HepG2 (cell line): Measurements from ENCODE around the gene ASGR1. TPM values are rescaled to one million over a fixed set of nuclear protein-coding genes. Genes with fewer than 3 reads are reported as not detected.

Experiments used
- CENPX ChIP-seq: sonication (generic); formaldehyde crosslinking; IDR thresholded peaks from 2 replicates; pipeline ENCODE4 v1.9.0; 2021; ENCODE audit warnings: mild to moderate bottlenecking, missing genetic modification reagents, moderate library complexity
- GATAD2A ChIP-seq: IDR thresholded peaks from 2 replicates; pipeline ENCODE4 v1.6.1; 2016
- LCORL ChIP-seq, 2 experiments: fragments of 450-650 bp in 1 of 2; sonication (generic) in 1 of 2; formaldehyde crosslinking in 1 of 2; IDR thresholded peaks; 2 replicates each; pipeline versions ENCODE4 v1.5.0 to v1.6.1; 2017 to 2020; ENCODE audit warnings: antibody characterized with exemption in 1 of 2, missing genetic modification reagents in 1 of 2
- NBN ChIP-seq: fragments of 450-650 bp; conservative IDR thresholded peaks from 2 replicates; pipeline ENCODE4 v1.6.1; 2017
- POGZ ChIP-seq: sonication (generic); formaldehyde crosslinking; IDR thresholded peaks from 2 replicates; pipeline ENCODE4 v1.4.0; 2020; ENCODE audit warnings: mild to moderate bottlenecking, missing genetic modification reagents
- ZBED4 ChIP-seq: sonication (generic); formaldehyde crosslinking; IDR thresholded peaks from 2 replicates; pipeline ENCODE4 v1.4.0; 2020; ENCODE audit warnings: missing genetic modification reagents, borderline replicate concordance
- ZMAT3 ChIP-seq: sonication (generic); formaldehyde crosslinking; conservative IDR thresholded peaks from 2 replicates; pipeline ENCODE4 v1.7.0; 2021; ENCODE audit warnings: missing genetic modification reagents
- ZNF232 ChIP-seq: sonication (generic); formaldehyde crosslinking; IDR thresholded peaks from 2 replicates; pipeline ENCODE4 v1.4.0; 2020; ENCODE audit warnings: missing genetic modification reagents, borderline replicate concordance
- ZNF318 ChIP-seq: sonication (generic); formaldehyde crosslinking; IDR thresholded peaks from 2 replicates; pipeline ENCODE4 v1.4.0; 2020; ENCODE audit warnings: mild to moderate bottlenecking, missing genetic modification reagents
- ZNF543 ChIP-seq: sonication (generic); formaldehyde crosslinking; IDR thresholded peaks from 2 replicates; pipeline ENCODE4 v1.4.0; 2020; ENCODE audit warnings: mild to moderate bottlenecking, missing genetic modification reagents
- polyA plus RNA-seq, 8 experiments: library from polyadenylated mRNA; depleted of rRNA in 3 of 8; stranded (reverse) in 7 of 8; unstranded in 1 of 8; fragments of >200 nt; fragmentation: Illumina TruSeq in 4 of 8; extraction: Trizol in 4 of 8; gene quantifications; 2 replicates each; pipeline versions ENCODE4 v1.2.1 to v1.2.3, GENCODE V29; 2011 to 2016; ENCODE audit warnings: low read depth in 4 of 8, missing spikeins in 1 of 8, mixed read lengths in 1 of 8; ENCODE audit not compliant: insufficient read depth in 1 of 8
- total RNA-seq, 5 experiments: library from RNA; depleted of rRNA; stranded (reverse); fragments of >200 nt; fragmentation: Illumina TruSeq; extraction: Trizol; gene quantifications; 2 replicates each; pipeline ENCODE4 v1.2.3, GENCODE V29; 2016; ENCODE audit warnings: low read depth in 1 of 5
- TF ChIP-seq, protein P1 (sequence below): IDR thresholded peaks from 2 replicates; pipeline ENCODE4 v1.6.1; 2016; ENCODE audit warnings: low read depth
- TF ChIP-seq, protein P2 (sequence below): sonication (generic); formaldehyde crosslinking; IDR thresholded peaks from 2 replicates; pipeline ENCODE4 v1.4.0; 2020; ENCODE audit warnings: mild to moderate bottlenecking, low read depth, missing genetic modification reagents

ASGR1 gene
- total and polyA plus RNA-seq, 2 of the 13 experiments (the other 11 are each of a cell fraction or from before 2014, with no cell fraction given), result 353 to 796 TPM

- TF ChIP-seq CENPX (CRISPR knock-in tag), result no peak
- TF ChIP-seq LCORL (IDR thresholded peaks at IDR 0.05), result peak; percentile 61
- peak; percentile 95 for TF ChIP-seq LCORL (CRISPR knock-in tag; IDR thresholded peaks at IDR 0.05)
- TF ChIP-seq, protein P1, sequence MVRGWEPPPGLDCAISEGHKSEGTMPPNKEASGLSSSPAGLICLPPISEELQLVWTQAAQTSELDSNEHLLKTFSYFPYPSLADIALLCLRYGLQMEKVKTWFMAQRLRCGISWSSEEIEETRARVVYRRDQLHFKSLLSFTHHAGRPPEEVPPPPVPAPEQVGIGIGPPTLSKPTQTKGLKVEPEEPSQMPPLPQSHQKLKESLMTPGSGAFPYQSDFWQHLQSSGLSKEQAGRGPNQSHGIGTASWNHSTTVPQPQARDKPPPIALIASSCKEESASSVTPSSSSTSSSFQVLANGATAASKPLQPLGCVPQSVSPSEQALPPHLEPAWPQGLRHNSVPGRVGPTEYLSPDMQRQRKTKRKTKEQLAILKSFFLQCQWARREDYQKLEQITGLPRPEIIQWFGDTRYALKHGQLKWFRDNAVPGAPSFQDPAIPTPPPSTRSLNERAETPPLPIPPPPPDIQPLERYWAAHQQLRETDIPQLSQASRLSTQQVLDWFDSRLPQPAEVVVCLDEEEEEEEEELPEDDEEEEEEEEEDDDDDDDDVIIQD (CRISPR knock-in tag), result peak; percentile 48
- TF ChIP-seq POGZ (CRISPR knock-in tag), result peak; percentile 57
- TF ChIP-seq, protein P2, sequence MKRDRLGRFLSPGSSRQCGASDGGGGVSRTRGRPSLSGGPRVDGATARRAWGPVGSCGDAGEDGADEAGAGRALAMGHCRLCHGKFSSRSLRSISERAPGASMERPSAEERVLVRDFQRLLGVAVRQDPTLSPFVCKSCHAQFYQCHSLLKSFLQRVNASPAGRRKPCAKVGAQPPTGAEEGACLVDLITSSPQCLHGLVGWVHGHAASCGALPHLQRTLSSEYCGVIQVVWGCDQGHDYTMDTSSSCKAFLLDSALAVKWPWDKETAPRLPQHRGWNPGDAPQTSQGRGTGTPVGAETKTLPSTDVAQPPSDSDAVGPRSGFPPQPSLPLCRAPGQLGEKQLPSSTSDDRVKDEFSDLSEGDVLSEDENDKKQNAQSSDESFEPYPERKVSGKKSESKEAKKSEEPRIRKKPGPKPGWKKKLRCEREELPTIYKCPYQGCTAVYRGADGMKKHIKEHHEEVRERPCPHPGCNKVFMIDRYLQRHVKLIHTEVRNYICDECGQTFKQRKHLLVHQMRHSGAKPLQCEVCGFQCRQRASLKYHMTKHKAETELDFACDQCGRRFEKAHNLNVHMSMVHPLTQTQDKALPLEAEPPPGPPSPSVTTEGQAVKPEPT, result 0 out of 2 replicates have a peak, but pooled peaks have one; percentile 35
- TF ChIP-seq ZMAT3 (CRISPR knock-in tag), result peak; percentile 75; the same call in 1 of the 2 replicates
- peak; percentile 79; the same call in 1 of the 2 replicates for TF ChIP-seq ZBED4
- no peak for TF ChIP-seq ZNF318
- peak; percentile 50; the same call in 1 of the 2 replicates for TF ChIP-seq ZNF232 (CRISPR knock-in tag)
- peak; percentile 82; the same call in 1 of the 2 replicates for TF ChIP-seq ZNF543 (CRISPR knock-in tag)
- peak; percentile 94 for TF ChIP-seq GATAD2A (CRISPR knock-in tag)
- TF ChIP-seq NBN, result no peak
These were observed at the start of gene ASGR1 (continued) for GRCh38 chr17:7179317-7180254.
